ENCODE results near the gene FAXC.
"Not testable (repeated sequence)": the region's sequence is repeated elsewhere in the genome, so short reads cannot be mapped to it uniquely, and the experiment has no call there.

FAXC gene

GRCh38 chr6:99285881-99286280 is 63.6 kb downstream of the FAXC start:
- no peak for DNase-seq (ENCODE audit: low spot score)

- DNase-seq (ENCODE audit: low spot score): no peak
Measured at GRCh38 chr6:99282479-99283062, 66.9 kb downstream of the FAXC start.

GRCh38 chr6:99276747-99277146 is 72.7 kb downstream of the FAXC start:
- no peak for DNase-seq (ENCODE audit: low spot score)

- DNase-seq (ENCODE audit: low spot score): no peak
Measured at GRCh38 chr6:99270826-99271225, 78.6 kb downstream of the FAXC start.

- DNase-seq (ENCODE audit: low spot score): no peak
Measured at GRCh38 chr6:99270030-99270429, 79.4 kb downstream of the FAXC start.

GRCh38 chr6:99269207-99269606 is 80.3 kb downstream of the FAXC start:
- no peak for DNase-seq (ENCODE audit: low spot score)

- DNase-seq (ENCODE audit: low spot score): not testable (repeated sequence)
Measured at GRCh38 chr6:99266996-99267395, 82.5 kb downstream of the FAXC start.

- not testable (repeated sequence) for DNase-seq (ENCODE audit: low spot score)
Measured at GRCh38 chr6:99265447-99265846, 84.0 kb downstream of the FAXC start.

GRCh38 chr6:99254616-99255550 is 94.6 kb downstream of the FAXC start:
- DNase-seq (ENCODE audit: low spot score): no peak

- DNase-seq (ENCODE audit: low spot score): no peak
Measured at GRCh38 chr6:99253271-99253670, 96.2 kb downstream of the FAXC start.

- DNase-seq (ENCODE audit: low spot score): no peak
Measured at GRCh38 chr6:99252421-99252820, 97.1 kb downstream of the FAXC start.

- DNase-seq (ENCODE audit: low spot score): no peak
Measured at GRCh38 chr6:99250476-99250875, 99.0 kb downstream of the FAXC start.

- no peak for DNase-seq (ENCODE audit: low spot score)
Measured at GRCh38 chr6:99246602-99247001, 102.9 kb downstream of the FAXC start.

- DNase-seq (ENCODE audit: low spot score): no peak
Measured at GRCh38 chr6:99241905-99242534, 107.5 kb downstream of the FAXC start.

- no peak for DNase-seq (ENCODE audit: low spot score)
Measured at GRCh38 chr6:99236010-99236409, 113.5 kb downstream of the FAXC start.

- no peak for DNase-seq (ENCODE audit: low spot score)
Measured at GRCh38 chr6:99233219-99233618, 116.3 kb downstream of the FAXC start.

GRCh38 chr6:99232056-99232455 is 117.4 kb downstream of the FAXC start:
- no peak for DNase-seq (ENCODE audit: low spot score)

- DNase-seq (ENCODE audit: low spot score): no peak
Measured at GRCh38 chr6:99225172-99225571, 124.3 kb downstream of the FAXC start.
